Measurements from ENCODE around the gene LDLRAD3. TPM values are rescaled to one million over a fixed set of nuclear protein-coding genes. Genes with fewer than 3 reads are reported as not detected.

LDLRAD3 gene
- total RNA-seq, 2 experiments from 2014 or later, result 0.12 to 0.24 TPM

GRCh38 chr11:36104660-36104992, 160.8 kb downstream of the LDLRAD3 start:
- no peaks in the 10 kb centered on the region for H3K4me1 Mint-ChIP-seq
- peaks cover 7% of the 10 kb centered on the region for H3K27me3 Mint-ChIP-seq
- no peaks in the 10 kb centered on the region for H3K9me3 Mint-ChIP-seq
- no peak for DNase-seq
- H3K27ac Mint-ChIP-seq, result no peak overlapping the region
- no peaks in the 10 kb centered on the region for H3K36me3 Mint-ChIP-seq
- no peak overlapping the region for H3K4me3 Mint-ChIP-seq

GRCh38 chr11:36105743-36106581, 162.1 kb downstream of the LDLRAD3 start:
- DNase-seq, result no peak
- Mint-ChIP-seq H3K27me3 (peaks cover 7% of the 10 kb centered on the region), H3K27ac (no peak overlapping the region), H3K4me3 (no peak overlapping the region), H3K4me1 (no peaks in the 10 kb centered on the region), H3K36me3 (no peaks in the 10 kb centered on the region), H3K9me3 (no peaks in the 10 kb centered on the region)

- Mint-ChIP-seq H3K4me1 (no peaks in the 10 kb centered on the region), H3K36me3 (no peaks in the 10 kb centered on the region), H3K9me3 (no peaks in the 10 kb centered on the region), H3K27me3 (peaks cover 7% of the 10 kb centered on the region), H3K27ac (no peak overlapping the region), H3K4me3 (no peak overlapping the region)
- no peak for DNase-seq
Observed at GRCh38 chr11:36107547-36107946, 163.7 kb downstream of the LDLRAD3 start.

GRCh38 chr11:36108881-36109589, 165.2 kb downstream of the LDLRAD3 start:
- Mint-ChIP-seq H3K36me3 (no peaks in the 10 kb centered on the region), H3K27ac (no peak overlapping the region), H3K9me3 (peaks cover 3% of the 10 kb centered on the region), H3K4me3 (no peak overlapping the region), H3K4me1 (no peaks in the 10 kb centered on the region), H3K27me3 (peaks cover 7% of the 10 kb centered on the region)
- DNase-seq, result no peak

GRCh38 chr11:36109590-36109849, 165.7 kb downstream of the LDLRAD3 start:
- no peak overlapping the region for H3K4me3 Mint-ChIP-seq
- H3K27me3 Mint-ChIP-seq, result peaks cover 7% of the 10 kb centered on the region
- no peaks in the 10 kb centered on the region for H3K4me1 Mint-ChIP-seq
- H3K9me3 Mint-ChIP-seq, result peaks cover 3% of the 10 kb centered on the region
- H3K27ac Mint-ChIP-seq, result no peak overlapping the region
- H3K36me3 Mint-ChIP-seq, result no peaks in the 10 kb centered on the region
- DNase-seq, result no peak

- Mint-ChIP-seq H3K4me1 (no peaks in the 10 kb centered on the region), H3K9me3 (peaks cover 3% of the 10 kb centered on the region)
- DNase-seq, result no peak
Observed at GRCh38 chr11:36109850-36110606, 166.2 kb downstream of the LDLRAD3 start.

GRCh38 chr11:36110668-36111410, 167.0 kb downstream of the LDLRAD3 start:
- H3K9me3 Mint-ChIP-seq, result peaks cover 3% of the 10 kb centered on the region
- H3K36me3 Mint-ChIP-seq, result no peaks in the 10 kb centered on the region
- H3K27me3 Mint-ChIP-seq, result peaks cover 5% of the 10 kb centered on the region
- no peak overlapping the region for H3K4me3 Mint-ChIP-seq
- H3K27ac Mint-ChIP-seq, result no peak overlapping the region
- DNase-seq, result no peak
- H3K4me1 Mint-ChIP-seq, result no peaks in the 10 kb centered on the region

More at GRCh38 chr11:36109850-36110606, 166.2 kb downstream of the LDLRAD3 start:
- peaks cover 7% of the 10 kb centered on the region for H3K27me3 Mint-ChIP-seq
- H3K36me3 Mint-ChIP-seq, result no peaks in the 10 kb centered on the region
- H3K27ac Mint-ChIP-seq, result no peak overlapping the region
- H3K4me3 Mint-ChIP-seq, result no peak overlapping the region

GRCh38 chr11:36114095-36114494, 170.2 kb downstream of the LDLRAD3 start:
- Mint-ChIP-seq H3K4me3 (no peak overlapping the region), H3K27me3 (peaks cover 4% of the 10 kb centered on the region), H3K36me3 (no peaks in the 10 kb centered on the region), H3K9me3 (peaks cover 3% of the 10 kb centered on the region), H3K27ac (no peak overlapping the region), H3K4me1 (no peaks in the 10 kb centered on the region)
- DNase-seq, result no peak

- Mint-ChIP-seq H3K27ac (no peak overlapping the region), H3K27me3 (no peaks in the 10 kb centered on the region), H3K9me3 (peaks cover 3% of the 10 kb centered on the region), H3K4me1 (no peaks in the 10 kb centered on the region), H3K36me3 (no peaks in the 10 kb centered on the region), H3K4me3 (no peak overlapping the region)
- no peak for DNase-seq
Observed at GRCh38 chr11:36115378-36115801, 171.5 kb downstream of the LDLRAD3 start.

GRCh38 chr11:36116161-36116560, 172.3 kb downstream of the LDLRAD3 start:
- Mint-ChIP-seq H3K27ac (no peak overlapping the region), H3K4me1 (no peaks in the 10 kb centered on the region), H3K27me3 (no peaks in the 10 kb centered on the region), H3K9me3 (peaks cover 3% of the 10 kb centered on the region), H3K36me3 (no peaks in the 10 kb centered on the region), H3K4me3 (no peak overlapping the region)
- DNase-seq, result no peak

GRCh38 chr11:36118084-36118483, 174.2 kb downstream of the LDLRAD3 start:
- no peak overlapping the region for H3K4me3 Mint-ChIP-seq
- no peaks in the 10 kb centered on the region for H3K4me1 Mint-ChIP-seq
- H3K27me3 Mint-ChIP-seq, result no peaks in the 10 kb centered on the region
- DNase-seq, result no peak
- no peak overlapping the region for H3K27ac Mint-ChIP-seq
- peaks cover 2% of the 10 kb centered on the region for H3K9me3 Mint-ChIP-seq
- no peaks in the 10 kb centered on the region for H3K36me3 Mint-ChIP-seq

- H3K27me3 Mint-ChIP-seq, result no peaks in the 10 kb centered on the region
- no peak overlapping the region for H3K4me3 Mint-ChIP-seq
- no peak overlapping the region for H3K27ac Mint-ChIP-seq
- no peak for DNase-seq
- H3K9me3 Mint-ChIP-seq, result no peaks in the 10 kb centered on the region
- no peaks in the 10 kb centered on the region for H3K36me3 Mint-ChIP-seq
- no peaks in the 10 kb centered on the region for H3K4me1 Mint-ChIP-seq
Observed at GRCh38 chr11:36119300-36119699, 175.4 kb downstream of the LDLRAD3 start.

GRCh38 chr11:36121054-36121453, 177.2 kb downstream of the LDLRAD3 start:
- Mint-ChIP-seq H3K4me1 (no peaks in the 10 kb centered on the region), H3K27ac (no peak overlapping the region), H3K4me3 (no peak overlapping the region), H3K36me3 (no peaks in the 10 kb centered on the region), H3K27me3 (peaks cover 7% of the 10 kb centered on the region), H3K9me3 (no peaks in the 10 kb centered on the region)
- no peak for DNase-seq

- Mint-ChIP-seq H3K36me3 (no peaks in the 10 kb centered on the region), H3K27ac (no peak overlapping the region), H3K9me3 (no peaks in the 10 kb centered on the region), H3K4me1 (no peaks in the 10 kb centered on the region), H3K4me3 (no peak overlapping the region), H3K27me3 (peaks cover 11% of the 10 kb centered on the region)
- DNase-seq, result no peak
Observed at GRCh38 chr11:36122671-36123070, 178.8 kb downstream of the LDLRAD3 start.

All from activated naive CD8-positive, alpha-beta T cell treated with anti-CD3 and anti-CD28 coated beads for 36 hours (primary cell).